Measurements from ENCODE around the gene ZBTB24.

The ZBTB24 gene

GRCh38 chr6:109449795-109450673 lies 33.0 kb downstream of the ZBTB24 start:
- TF ChIP-seq ZBTB7A (IDR thresholded peaks at IDR 0.05; ENCODE audit: low read depth), result no peak
- TF ChIP-seq USF1 (IDR thresholded peaks at IDR 0.05), result no peak
- no peak for TF ChIP-seq YY1 (IDR thresholded peaks at IDR 0.05; ENCODE audit: low read depth)
- no peak for TF ChIP-seq MAX (IDR thresholded peaks at IDR 0.05)
- TF ChIP-seq NFIC (IDR thresholded peaks at IDR 0.05), result no peak
- TF ChIP-seq TAF1 (IDR thresholded peaks at IDR 0.05; ENCODE audit: low read depth), result no peak
- TF ChIP-seq CREB1 (IDR thresholded peaks at IDR 0.05; ENCODE audit: low read depth), result no peak
- no peak for TF ChIP-seq REST (IDR thresholded peaks at IDR 0.05; ENCODE audit: low read depth)
- TF ChIP-seq CEBPB (IDR thresholded peaks at IDR 0.05), result no peak
- no peak for TF ChIP-seq TEAD4 (IDR thresholded peaks at IDR 0.05)
- TF ChIP-seq TCF12 (IDR thresholded peaks at IDR 0.05; ENCODE audit: low read depth), result no peak
- no peak for TF ChIP-seq EGR1 (IDR thresholded peaks at IDR 0.05)
- TF ChIP-seq RAD21 (IDR thresholded peaks at IDR 0.05; ENCODE audit: low read depth), result no peak

- no peak for TF ChIP-seq NFIC (IDR thresholded peaks at IDR 0.05)
- no peak for TF ChIP-seq TAF1 (IDR thresholded peaks at IDR 0.05; ENCODE audit: low read depth)
- TF ChIP-seq TEAD4 (IDR thresholded peaks at IDR 0.05), result no peak
- no peak for TF ChIP-seq TCF12 (IDR thresholded peaks at IDR 0.05; ENCODE audit: low read depth)
- no peak for TF ChIP-seq REST (IDR thresholded peaks at IDR 0.05; ENCODE audit: low read depth)
- TF ChIP-seq RAD21 (IDR thresholded peaks at IDR 0.05; ENCODE audit: low read depth), result no peak
- TF ChIP-seq ZBTB7A (IDR thresholded peaks at IDR 0.05; ENCODE audit: low read depth), result no peak
- no peak for TF ChIP-seq CREB1 (IDR thresholded peaks at IDR 0.05; ENCODE audit: low read depth)
- no peak for TF ChIP-seq MAX (IDR thresholded peaks at IDR 0.05)
Measured at GRCh38 chr6:109449064-109449794, 33.8 kb downstream of the ZBTB24 start.

GRCh38 chr6:109448615-109449014 lies 34.4 kb downstream of the ZBTB24 start:
- TF ChIP-seq CEBPB (IDR thresholded peaks at IDR 0.05) (no peak), ZBTB7A (IDR thresholded peaks at IDR 0.05; ENCODE audit: low read depth) (no peak), RAD21 (IDR thresholded peaks at IDR 0.05; ENCODE audit: low read depth) (no peak), EGR1 (IDR thresholded peaks at IDR 0.05) (no peak), TCF12 (IDR thresholded peaks at IDR 0.05; ENCODE audit: low read depth) (no peak), TAF1 (IDR thresholded peaks at IDR 0.05; ENCODE audit: low read depth) (no peak), REST (IDR thresholded peaks at IDR 0.05; ENCODE audit: low read depth) (no peak), CREB1 (IDR thresholded peaks at IDR 0.05; ENCODE audit: low read depth) (no peak), MAX (IDR thresholded peaks at IDR 0.05) (no peak), YY1 (IDR thresholded peaks at IDR 0.05; ENCODE audit: low read depth) (no peak), USF1 (IDR thresholded peaks at IDR 0.05) (no peak), NFIC (IDR thresholded peaks at IDR 0.05) (no peak), TEAD4 (IDR thresholded peaks at IDR 0.05) (no peak), FOXM1 (IDR thresholded peaks at IDR 0.05; ENCODE audit: borderline replicate concordance, low read depth) (no peak), EP300 (IDR thresholded peaks at IDR 0.05; ENCODE audit: borderline replicate concordance) (no peak)
